Loucy (cell line): ENCODE data around the gene MDH1.

Source experiments
- CTCF ChIP-seq: fragments of 200-600 bp; sonication (generic); conservative IDR thresholded peaks from 2 replicates; pipeline ENCODE4 v1.5.1; 2014; ENCODE audit warnings: mild to moderate bottlenecking, antibody characterized with exemption, low read length
- EZH2phosphoT487 ChIP-seq: fragments of 200-600 bp; IDR thresholded peaks from 2 replicates; pipeline ENCODE4 v1.6.1; 2018; ENCODE audit warnings: antibody characterized with exemption, mild to moderate bottlenecking, moderate library complexity, borderline replicate concordance

- TF ChIP-seq CTCF (no peak), EZH2phosphoT487 (no peak)
Measured at GRCh38 chr2:63591566-63592175, 2.9 kb downstream of the MDH1 start.
